K562 (cell line): Measurements from ENCODE around the gene BCAS3.

Experiments
- ARID2 ChIP-seq: fragments of 450-650 bp; IDR thresholded peaks from 2 replicates; pipeline ENCODE4 v1.6.1; 2017; ENCODE audit warnings: antibody characterized with exemption, mild to moderate bottlenecking
- CEBPB ChIP-seq: fragments of 450-650 bp; IDR thresholded peaks from 2 replicates; pipeline ENCODE4 v1.6.1; 2016; ENCODE audit warnings: missing genetic modification characterization, missing compliant biosample characterization
- FOXJ3 ChIP-seq: sonication (generic); formaldehyde crosslinking; IDR thresholded peaks from 2 replicates; pipeline ENCODE4 v1.4.0; 2020; ENCODE audit warnings: mild to moderate bottlenecking, missing genetic modification reagents
- GABPB1 ChIP-seq: sonication (generic); formaldehyde crosslinking; IDR thresholded peaks from 2 replicates; pipeline ENCODE4 v1.8.0; 2022; ENCODE audit warnings: mild to moderate bottlenecking, missing genetic modification reagents
- HNRNPH1 ChIP-seq: fragments of 200-400 bp; formaldehyde crosslinking; optimal IDR thresholded peaks from 2 replicates; pipeline ENCODE3; 2017; ENCODE audit warnings: low read depth, mild to moderate bottlenecking, low read length, moderate library complexity
- SETDB1 ChIP-seq: IDR thresholded peaks from one replicate; pipeline ENCODE4 v1.6.1; 2012; ENCODE audit warnings: low read length, control low read depth, inconsistent platforms
- ZBTB17 ChIP-seq: fragments of 450-650 bp; formaldehyde crosslinking; IDR thresholded peaks from 2 replicates; pipeline ENCODE4 v1.4.0; 2020; ENCODE audit warnings: mild to moderate bottlenecking
- TF ChIP-seq, protein P1 (sequence below): fragments of 450-650 bp; conservative IDR thresholded peaks from 2 replicates; pipeline ENCODE4 v1.6.1; 2016; ENCODE audit warnings: missing genetic modification characterization, low read depth, mild to moderate bottlenecking, missing compliant biosample characterization, moderate library complexity
- TF ChIP-seq, protein P2 (sequence below): sonication (generic); formaldehyde crosslinking; IDR thresholded peaks from 2 replicates; pipeline ENCODE4 v1.5.0; 2020; ENCODE audit warnings: missing genetic modification reagents
- TF ChIP-seq, protein P3 (sequence below), 3 experiments: IDR thresholded peaks in 2 of 3; conservative IDR thresholded peaks in 1 of 3; 2 replicates each; pipeline ENCODE4 v1.5.1; 2011 to 2012; ENCODE audit warnings: low read length in 3 of 3, mild to moderate bottlenecking in 3 of 3, control low read depth in 2 of 3, improper control_type of control experiment in 1 of 3, inconsistent platforms in 1 of 3, low read depth in 1 of 3, mixed read lengths in 1 of 3, moderate library complexity in 1 of 3; ENCODE audit not compliant: insufficient read depth in 2 of 3
- TF ChIP-seq, protein P4 (sequence below), 3 experiments: fragments of 200-800 bp in 1 of 3; fragments of 250-450 bp in 1 of 3; fragments of 450-650 bp in 1 of 3; sonication (Bioruptor Pico) in 1 of 3; sonication (Bioruptor generic) in 1 of 3; formaldehyde crosslinking in 1 of 3; IDR thresholded peaks; 2 replicates each; pipeline versions ENCODE4 v1.6.1 to v1.8.0; 2016 to 2022; ENCODE audit warnings: mild to moderate bottlenecking in 2 of 3, missing genetic modification characterization in 2 of 3, missing compliant biosample characterization in 1 of 3, moderate library complexity in 1 of 3

DNA sequence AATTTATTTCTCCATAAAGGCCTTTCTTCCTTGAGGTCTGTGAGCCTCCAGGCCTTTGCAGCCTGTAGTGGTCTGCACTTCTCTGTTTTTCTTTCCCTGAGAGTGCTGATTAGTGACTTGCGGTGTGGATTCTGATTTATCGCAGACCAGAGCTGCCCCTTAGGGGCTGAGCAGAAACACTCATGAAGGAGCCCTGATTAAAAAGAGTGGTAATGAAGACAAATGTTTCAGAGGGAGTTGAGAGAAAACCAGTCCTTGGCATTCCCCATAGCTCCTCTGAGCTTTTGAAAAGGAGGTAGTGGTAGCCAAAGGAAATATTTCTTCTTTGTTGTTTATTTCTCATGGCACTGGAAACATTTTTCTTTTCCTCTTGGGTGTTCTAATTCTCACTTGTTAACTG, 453.9 kb downstream of the BCAS3 start:
- TF ChIP-seq, protein P1, sequence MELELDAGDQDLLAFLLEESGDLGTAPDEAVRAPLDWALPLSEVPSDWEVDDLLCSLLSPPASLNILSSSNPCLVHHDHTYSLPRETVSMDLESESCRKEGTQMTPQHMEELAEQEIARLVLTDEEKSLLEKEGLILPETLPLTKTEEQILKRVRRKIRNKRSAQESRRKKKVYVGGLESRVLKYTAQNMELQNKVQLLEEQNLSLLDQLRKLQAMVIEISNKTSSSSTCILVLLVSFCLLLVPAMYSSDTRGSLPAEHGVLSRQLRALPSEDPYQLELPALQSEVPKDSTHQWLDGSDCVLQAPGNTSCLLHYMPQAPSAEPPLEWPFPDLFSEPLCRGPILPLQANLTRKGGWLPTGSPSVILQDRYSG (tag), result no peak
- TF ChIP-seq ARID2 (no peak), HNRNPH1 (no peak), ZBTB17 (CRISPR knock-in tag) (no peak), SETDB1 (no peak), GABPB1 (CRISPR knock-in tag) (no peak), CEBPB (tag) (no peak), FOXJ3 (CRISPR knock-in tag) (no peak)
- TF ChIP-seq, protein P2, sequence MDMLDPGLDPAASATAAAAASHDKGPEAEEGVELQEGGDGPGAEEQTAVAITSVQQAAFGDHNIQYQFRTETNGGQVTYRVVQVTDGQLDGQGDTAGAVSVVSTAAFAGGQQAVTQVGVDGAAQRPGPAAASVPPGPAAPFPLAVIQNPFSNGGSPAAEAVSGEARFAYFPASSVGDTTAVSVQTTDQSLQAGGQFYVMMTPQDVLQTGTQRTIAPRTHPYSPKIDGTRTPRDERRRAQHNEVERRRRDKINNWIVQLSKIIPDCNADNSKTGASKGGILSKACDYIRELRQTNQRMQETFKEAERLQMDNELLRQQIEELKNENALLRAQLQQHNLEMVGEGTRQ (CRISPR knock-in tag), result no peak
- TF ChIP-seq, protein P3, sequence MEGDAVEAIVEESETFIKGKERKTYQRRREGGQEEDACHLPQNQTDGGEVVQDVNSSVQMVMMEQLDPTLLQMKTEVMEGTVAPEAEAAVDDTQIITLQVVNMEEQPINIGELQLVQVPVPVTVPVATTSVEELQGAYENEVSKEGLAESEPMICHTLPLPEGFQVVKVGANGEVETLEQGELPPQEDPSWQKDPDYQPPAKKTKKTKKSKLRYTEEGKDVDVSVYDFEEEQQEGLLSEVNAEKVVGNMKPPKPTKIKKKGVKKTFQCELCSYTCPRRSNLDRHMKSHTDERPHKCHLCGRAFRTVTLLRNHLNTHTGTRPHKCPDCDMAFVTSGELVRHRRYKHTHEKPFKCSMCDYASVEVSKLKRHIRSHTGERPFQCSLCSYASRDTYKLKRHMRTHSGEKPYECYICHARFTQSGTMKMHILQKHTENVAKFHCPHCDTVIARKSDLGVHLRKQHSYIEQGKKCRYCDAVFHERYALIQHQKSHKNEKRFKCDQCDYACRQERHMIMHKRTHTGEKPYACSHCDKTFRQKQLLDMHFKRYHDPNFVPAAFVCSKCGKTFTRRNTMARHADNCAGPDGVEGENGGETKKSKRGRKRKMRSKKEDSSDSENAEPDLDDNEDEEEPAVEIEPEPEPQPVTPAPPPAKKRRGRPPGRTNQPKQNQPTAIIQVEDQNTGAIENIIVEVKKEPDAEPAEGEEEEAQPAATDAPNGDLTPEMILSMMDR (IDR thresholded peaks at IDR 0.05 in 2 of 3, conservative IDR thresholded peaks at IDR 0.05 in 1 of 3; ENCODE audit: insufficient read depth in 2 of 3, low read depth in 1 of 3, low read length in 3 of 3), result no peak
- TF ChIP-seq, protein P4, sequence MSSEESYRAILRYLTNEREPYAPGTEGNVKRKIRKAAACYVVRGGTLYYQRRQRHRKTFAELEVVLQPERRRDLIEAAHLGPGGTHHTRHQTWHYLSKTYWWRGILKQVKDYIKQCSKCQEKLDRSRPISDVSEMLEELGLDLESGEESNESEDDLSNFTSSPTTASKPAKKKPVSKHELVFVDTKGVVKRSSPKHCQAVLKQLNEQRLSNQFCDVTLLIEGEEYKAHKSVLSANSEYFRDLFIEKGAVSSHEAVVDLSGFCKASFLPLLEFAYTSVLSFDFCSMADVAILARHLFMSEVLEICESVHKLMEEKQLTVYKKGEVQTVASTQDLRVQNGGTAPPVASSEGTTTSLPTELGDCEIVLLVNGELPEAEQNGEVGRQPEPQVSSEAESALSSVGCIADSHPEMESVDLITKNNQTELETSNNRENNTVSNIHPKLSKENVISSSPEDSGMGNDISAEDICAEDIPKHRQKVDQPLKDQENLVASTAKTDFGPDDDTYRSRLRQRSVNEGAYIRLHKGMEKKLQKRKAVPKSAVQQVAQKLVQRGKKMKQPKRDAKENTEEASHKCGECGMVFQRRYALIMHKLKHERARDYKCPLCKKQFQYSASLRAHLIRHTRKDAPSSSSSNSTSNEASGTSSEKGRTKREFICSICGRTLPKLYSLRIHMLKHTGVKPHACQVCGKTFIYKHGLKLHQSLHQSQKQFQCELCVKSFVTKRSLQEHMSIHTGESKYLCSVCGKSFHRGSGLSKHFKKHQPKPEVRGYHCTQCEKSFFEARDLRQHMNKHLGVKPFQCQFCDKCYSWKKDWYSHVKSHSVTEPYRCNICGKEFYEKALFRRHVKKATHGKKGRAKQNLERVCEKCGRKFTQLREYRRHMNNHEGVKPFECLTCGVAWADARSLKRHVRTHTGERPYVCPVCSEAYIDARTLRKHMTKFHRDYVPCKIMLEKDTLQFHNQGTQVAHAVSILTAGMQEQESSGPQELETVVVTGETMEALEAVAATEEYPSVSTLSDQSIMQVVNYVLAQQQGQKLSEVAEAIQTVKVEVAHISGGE (CRISPR knock-in tag; IDR thresholded peaks at IDR 0.05), result no peak
